Spleen (tissue), 7 donors: ENCODE data around the gene CABP4.

Experiments used
- CTCF ChIP-seq, 11 experiments: fragments of 200-600 bp in 7 of 11; fragments of 450-650 bp in 4 of 11; sonication (generic) in 4 of 11; IDR thresholded peaks in 8 of 11; conservative IDR thresholded peaks in 3 of 11; 1 replicate in 7 of 11; 2 replicates in 4 of 11; pipeline versions ENCODE4 v1.4.0 to v1.8.0; 2016 to 2021; ENCODE audit warnings: antibody characterized with exemption in 11 of 11, inconsistent platforms in 4 of 11, mild to moderate bottlenecking in 1 of 11
- POLR2A ChIP-seq, 3 donors: fragments of 450-650 bp; IDR thresholded peaks; one replicate each; pipeline ENCODE4 v1.5.1; 2017; ENCODE audit warnings: antibody characterized with exemption in 3 of 3, mild to moderate bottlenecking in 1 of 3
- donor health status: DM: no; HTN: no; CAD: no; lungs with moderate emphysema.
- donor health status: DM: no; HTN: no; CAD: no.
- donor health status: DM: no; HTN: no; CAD: no.

GRCh38 chr11:67465189-67465510 lies 10.0 kb downstream of the CABP4 start:
- TF ChIP-seq POLR2A (IDR thresholded peaks at IDR 0.05), result no peak
- TF ChIP-seq CTCF (IDR thresholded peaks at IDR 0.05 in 8 of 11, conservative IDR thresholded peaks at IDR 0.05 in 3 of 11), result no peak
